Measurements from ENCODE around the gene CLCA1. TPM values are rescaled to one million over a fixed set of nuclear protein-coding genes. Genes with fewer than 3 reads are reported as not detected.

CLCA1 gene
- total RNA-seq, 1 experiment from 2014 or later, result 0.12 TPM

- TF ChIP-seq YY1 (IDR thresholded peaks at IDR 0.05; ENCODE audit: extremely low read depth, insufficient replicate concordance, low read depth, low read length), result no peak
- no peak for TF ChIP-seq SIN3A (IDR thresholded peaks at IDR 0.05; ENCODE audit: low read depth)
- TF ChIP-seq EZH2phosphoT487 (IDR thresholded peaks at IDR 0.05; ENCODE audit: borderline replicate concordance), result no peak
- no peak for TF ChIP-seq RAD21 (IDR thresholded peaks at IDR 0.05; ENCODE audit: low read depth)
- TF ChIP-seq POLR2A (IDR thresholded peaks at IDR 0.05; ENCODE audit: borderline replicate concordance, extremely low read depth, insufficient read depth, insufficient read length), result no peak
- TF ChIP-seq ZFX (IDR thresholded peaks at IDR 0.05), result no peak
- TF ChIP-seq, protein P1, sequence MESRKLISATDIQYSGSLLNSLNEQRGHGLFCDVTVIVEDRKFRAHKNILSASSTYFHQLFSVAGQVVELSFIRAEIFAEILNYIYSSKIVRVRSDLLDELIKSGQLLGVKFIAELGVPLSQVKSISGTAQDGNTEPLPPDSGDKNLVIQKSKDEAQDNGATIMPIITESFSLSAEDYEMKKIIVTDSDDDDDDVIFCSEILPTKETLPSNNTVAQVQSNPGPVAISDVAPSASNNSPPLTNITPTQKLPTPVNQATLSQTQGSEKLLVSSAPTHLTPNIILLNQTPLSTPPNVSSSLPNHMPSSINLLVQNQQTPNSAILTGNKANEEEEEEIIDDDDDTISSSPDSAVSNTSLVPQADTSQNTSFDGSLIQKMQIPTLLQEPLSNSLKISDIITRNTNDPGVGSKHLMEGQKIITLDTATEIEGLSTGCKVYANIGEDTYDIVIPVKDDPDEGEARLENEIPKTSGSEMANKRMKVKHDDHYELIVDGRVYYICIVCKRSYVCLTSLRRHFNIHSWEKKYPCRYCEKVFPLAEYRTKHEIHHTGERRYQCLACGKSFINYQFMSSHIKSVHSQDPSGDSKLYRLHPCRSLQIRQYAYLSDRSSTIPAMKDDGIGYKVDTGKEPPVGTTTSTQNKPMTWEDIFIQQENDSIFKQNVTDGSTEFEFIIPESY (IDR thresholded peaks at IDR 0.05; ENCODE audit: extremely low read depth, insufficient replicate concordance, low read length), result no peak
- TF ChIP-seq EZH2 (IDR thresholded peaks at IDR 0.05), result no peak
- TF ChIP-seq POLR2AphosphoS5 (IDR thresholded peaks at IDR 0.05; ENCODE audit: low read depth, low read length), result no peak
- no peak for TF ChIP-seq TCF7L2 (IDR thresholded peaks at IDR 0.05; ENCODE audit: borderline replicate concordance, extremely low read depth, insufficient read depth, insufficient read length)
- no peak for TF ChIP-seq CEBPB (IDR thresholded peaks at IDR 0.05; ENCODE audit: low read depth)
- TF ChIP-seq FOSL1 (IDR thresholded peaks at IDR 0.05; ENCODE audit: low read depth), result no peak
- TF ChIP-seq SRF (IDR thresholded peaks at IDR 0.05; ENCODE audit: low read depth), result no peak
- no peak for TF ChIP-seq SP1 (IDR thresholded peaks at IDR 0.05; ENCODE audit: low read depth)
- no peak overlapping the region for H3K4me3 ChIP-seq (replicated peaks in 1 of 2; ENCODE audit: low read depth in 1 of 2, low read length in 2 of 2)
- DNase-seq (ENCODE audit: low read depth, low spot score) (no peak), ATAC-seq (no peak)
- BruUV-seq (replicated peaks), result no TSS peak
- ChIA-PET POLR2A (no interaction called here), RAD21 (ENCODE audit: low non-redundant PET in 1 of 2, low total read pairs in 2 of 2, uncharacterized antibody in 2 of 2, unreplicated experiment in 2 of 2) (no interaction called here), CTCF (interaction anchor here (0.8 kb wide), 1 partner anchor 11 kb away, joined by 3 read pairs; no protein-coding TSS in a partner anchor)
- no peaks in the 10 kb centered on the region for H3K36me3 ChIP-seq (ENCODE audit: control insufficient read depth in 1 of 2, insufficient read depth in 2 of 2, low read length in 2 of 2)
- no peak overlapping the region for H3K27ac ChIP-seq (ENCODE audit: low read depth, low read length)
- H4K20me1 ChIP-seq (ENCODE audit: insufficient read depth), result no peaks in the 10 kb centered on the region
- no peak overlapping the region for H2AFZ ChIP-seq (ENCODE audit: low read depth, low read length, poor library complexity, severe bottlenecking)
- no peaks in the 10 kb centered on the region for H3K9me3 ChIP-seq (ENCODE audit: control insufficient read depth in 1 of 2, insufficient read depth in 1 of 2, low read depth in 1 of 2, low read length in 2 of 2)
- H3K9me2 ChIP-seq (ENCODE audit: insufficient read depth), result no peaks in the 10 kb centered on the region
- H3K4me1 ChIP-seq (ENCODE audit: control insufficient read depth in 1 of 2, insufficient read depth in 2 of 2, low read length in 2 of 2), result no peaks in the 10 kb centered on the region
- no peak overlapping the region for H3K4me2 ChIP-seq (ENCODE audit: low read length)
- intact Hi-C loops (cut with micrococcal nuclease), result no loop called here
- no peak overlapping the region for H3K9ac ChIP-seq (ENCODE audit: low read length)
- no peaks in the 10 kb centered on the region for H3K79me2 ChIP-seq (ENCODE audit: insufficient read depth, low read length)
- H3K27me3 ChIP-seq (ENCODE audit: insufficient read depth, low read length), result no peaks in the 10 kb centered on the region
Measured at GRCh38 chr1:86504137-86504479, 35.4 kb downstream of the CLCA1 start.
